GM10248 (cell line): ENCODE measurements around the gene TP53.

ENCODE experiments used
- CTCF ChIA-PET: fragments of 300-600 bp; sonication (Branson Sonifier 250); formaldehyde crosslinking; extraction: SDS; loops from one replicate; lab custom pipeline; 2021; ENCODE audit warnings: antibody characterized with exemption; lab: Yijun Ruan, JAX
- POLR2A ChIA-PET: fragments of 350-650 bp; sonication (Branson Sonifier 250); formaldehyde crosslinking; extraction: SDS; loops from one replicate; lab custom pipeline; 2020; ENCODE audit warnings: antibody characterized with exemption; lab: Yijun Ruan, JAX
- DNase-seq: peaks from one replicate; pipeline ENCODE4 v3.0.0; 2012; ENCODE audit errors: extremely low spot score
- TF ChIP-seq, protein P1 (sequence below): IDR thresholded peaks from 2 replicates; pipeline ENCODE4 v1.5.1; 2012; ENCODE audit warnings: mild to moderate bottlenecking, low read depth; ENCODE audit errors: extremely low read depth, missing control alignments, control extremely low read depth

The TP53 gene

DNA sequence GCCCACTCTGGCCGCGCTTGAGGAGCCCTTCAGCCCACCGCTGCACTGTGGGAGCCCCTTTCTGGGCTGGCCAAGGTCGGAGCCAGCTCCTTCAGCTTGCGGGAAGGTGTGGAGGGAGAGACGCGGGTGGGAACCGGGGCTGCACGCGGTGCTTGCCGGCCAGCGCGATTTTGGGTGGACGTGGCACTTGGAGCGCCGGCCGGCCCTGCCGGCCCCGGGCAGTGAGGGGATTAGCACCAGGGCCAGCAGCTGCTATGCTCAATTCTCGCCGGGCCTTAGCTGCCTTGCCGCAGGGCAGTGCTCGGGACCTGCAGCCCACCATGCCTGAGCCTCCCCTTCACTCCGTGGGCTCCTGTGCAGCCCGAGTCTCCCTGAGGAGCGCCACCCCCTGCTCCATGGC lies 46.5 kb downstream of the TP53 start:
- ChIA-PET POLR2A (interaction anchor here (0.8 kb wide), 1 partner anchor 11 kb away, joined by 3 read pairs; no protein-coding TSS in a partner anchor), CTCF (interaction anchor here (1.4 to 4.5 kb wide), 4 partner anchors 8 to 46 kb away, joined by 4 to 37 read pairs (median 6); partner anchors contain the start of genes SHBG and TP53)
- TF ChIP-seq, protein P1, sequence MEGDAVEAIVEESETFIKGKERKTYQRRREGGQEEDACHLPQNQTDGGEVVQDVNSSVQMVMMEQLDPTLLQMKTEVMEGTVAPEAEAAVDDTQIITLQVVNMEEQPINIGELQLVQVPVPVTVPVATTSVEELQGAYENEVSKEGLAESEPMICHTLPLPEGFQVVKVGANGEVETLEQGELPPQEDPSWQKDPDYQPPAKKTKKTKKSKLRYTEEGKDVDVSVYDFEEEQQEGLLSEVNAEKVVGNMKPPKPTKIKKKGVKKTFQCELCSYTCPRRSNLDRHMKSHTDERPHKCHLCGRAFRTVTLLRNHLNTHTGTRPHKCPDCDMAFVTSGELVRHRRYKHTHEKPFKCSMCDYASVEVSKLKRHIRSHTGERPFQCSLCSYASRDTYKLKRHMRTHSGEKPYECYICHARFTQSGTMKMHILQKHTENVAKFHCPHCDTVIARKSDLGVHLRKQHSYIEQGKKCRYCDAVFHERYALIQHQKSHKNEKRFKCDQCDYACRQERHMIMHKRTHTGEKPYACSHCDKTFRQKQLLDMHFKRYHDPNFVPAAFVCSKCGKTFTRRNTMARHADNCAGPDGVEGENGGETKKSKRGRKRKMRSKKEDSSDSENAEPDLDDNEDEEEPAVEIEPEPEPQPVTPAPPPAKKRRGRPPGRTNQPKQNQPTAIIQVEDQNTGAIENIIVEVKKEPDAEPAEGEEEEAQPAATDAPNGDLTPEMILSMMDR: no peak
- DNase-seq: no peak

DNA sequence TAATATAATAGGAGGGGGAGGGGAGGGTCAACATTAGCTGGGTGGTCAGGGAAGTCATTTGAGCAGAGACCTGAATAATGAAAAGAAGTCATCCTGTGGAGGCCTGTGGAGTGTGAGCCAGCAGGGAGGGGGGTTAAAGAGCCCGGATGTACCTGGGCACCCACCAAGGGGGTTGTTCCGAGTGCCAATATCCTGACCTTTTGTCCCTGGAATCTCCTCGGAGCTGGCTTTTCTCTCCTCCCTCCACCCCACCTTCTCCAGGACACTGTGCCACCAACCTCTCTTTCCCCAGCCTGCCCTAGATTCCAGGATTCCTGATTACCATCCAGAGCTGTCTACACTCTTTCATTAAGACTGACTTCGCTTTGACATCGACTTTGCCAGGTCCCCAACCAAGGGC lies 51.1 kb downstream of the TP53 start:
- ChIA-PET CTCF (interaction anchor here (7.8 kb wide), 1 partner anchor 51 kb away, joined by 112 read pairs; the partner anchor contains the start of genes TP53 and WRAP53), POLR2A (no interaction called here)
- DNase-seq: no peak
- TF ChIP-seq, protein P1: no peak

DNA sequence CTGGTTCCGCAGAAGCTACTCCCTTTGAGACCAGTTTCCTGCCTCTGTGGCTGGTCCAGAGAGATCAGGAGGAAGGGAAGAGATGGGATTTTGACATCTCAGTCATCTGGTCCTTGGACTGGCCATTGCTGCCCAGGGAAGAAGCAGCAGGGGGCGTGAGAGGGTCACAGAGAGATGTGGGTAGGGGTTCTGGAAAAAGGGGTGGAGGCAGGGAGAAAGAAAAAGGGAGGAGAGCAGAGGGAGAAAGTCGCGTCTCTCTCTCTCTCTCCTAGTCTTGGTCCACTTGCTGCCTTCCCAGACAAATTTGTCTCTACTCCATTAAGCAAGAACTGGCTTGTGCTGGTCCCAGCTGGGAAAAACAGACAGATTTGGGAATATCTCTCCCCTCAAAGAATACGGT lies 52.9 kb downstream of the TP53 start:
- DNase-seq: no peak
- TF ChIP-seq, protein P1: peak; percentile 67
- CTCF ChIA-PET: interaction anchor here (1.1 to 9.5 kb wide), 5 partner anchors 8 to 72 kb away, joined by 3 to 112 read pairs (median 37); partner anchors contain the start of genes FXR2, TP53 and WRAP53
- POLR2A ChIA-PET: no interaction called here

DNA sequence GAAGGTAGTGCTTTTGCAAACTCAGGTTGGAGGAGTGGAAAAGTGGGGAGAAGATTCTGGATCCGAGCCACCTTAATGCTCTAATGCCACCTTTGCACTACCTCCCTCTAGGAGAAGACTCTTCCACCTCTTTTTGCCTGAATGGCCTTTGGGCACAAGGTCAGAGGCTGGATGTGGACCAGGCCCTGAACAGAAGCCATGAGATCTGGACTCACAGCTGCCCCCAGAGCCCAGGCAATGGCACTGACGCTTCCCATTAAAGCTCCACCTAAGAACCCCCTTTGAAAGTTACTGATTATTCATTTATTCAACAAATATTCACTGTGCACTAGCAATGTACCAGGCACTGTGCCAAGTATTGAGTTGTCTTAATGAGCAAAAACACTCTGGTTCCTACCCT lies 54.2 kb downstream of the TP53 start:
- ChIA-PET POLR2A (no interaction called here), CTCF (interaction anchor here (0.7 to 9.5 kb wide), 20 partner anchors 10 to 357 kb away, joined by 3 to 112 read pairs (median 4); partner anchors contain the start of genes ATP1B2, FXR2, SOX15 and TP53)
- DNase-seq: peak; percentile 4
- TF ChIP-seq, protein P1: no peak

DNA sequence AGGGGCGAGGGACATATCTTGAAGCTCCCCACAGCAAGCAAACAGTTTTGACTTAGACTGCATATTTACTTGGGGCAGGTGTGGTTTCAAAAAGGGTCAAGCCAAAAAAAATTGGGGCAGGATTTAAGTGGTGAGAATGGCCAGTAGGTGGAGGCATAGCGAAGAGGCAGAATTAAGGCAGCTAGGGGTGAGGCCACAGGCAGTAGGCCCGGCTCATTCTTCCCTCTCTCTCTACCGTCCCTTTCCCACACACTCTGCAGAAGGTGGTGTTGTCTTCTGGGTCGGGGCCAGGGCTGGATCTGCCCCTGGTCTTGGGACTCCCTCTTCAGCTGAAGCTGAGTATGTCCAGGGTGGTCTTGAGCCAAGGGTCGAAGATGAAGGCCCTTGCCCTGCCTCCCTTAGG lies 54.8 kb downstream of the TP53 start:
- TF ChIP-seq, protein P1: peak; percentile 45
- CTCF ChIA-PET: interaction anchor here (0.7 to 9.5 kb wide), 22 partner anchors 9 to 358 kb away, joined by 3 to 112 read pairs (median 4); partner anchors contain the start of genes ATP1B2, FXR2, SOX15 and TP53
- POLR2A ChIA-PET: interaction anchor here (1.5 kb wide), 1 partner anchor 55 kb away, joined by 3 read pairs; the partner anchor contains the start of gene TP53

DNA sequence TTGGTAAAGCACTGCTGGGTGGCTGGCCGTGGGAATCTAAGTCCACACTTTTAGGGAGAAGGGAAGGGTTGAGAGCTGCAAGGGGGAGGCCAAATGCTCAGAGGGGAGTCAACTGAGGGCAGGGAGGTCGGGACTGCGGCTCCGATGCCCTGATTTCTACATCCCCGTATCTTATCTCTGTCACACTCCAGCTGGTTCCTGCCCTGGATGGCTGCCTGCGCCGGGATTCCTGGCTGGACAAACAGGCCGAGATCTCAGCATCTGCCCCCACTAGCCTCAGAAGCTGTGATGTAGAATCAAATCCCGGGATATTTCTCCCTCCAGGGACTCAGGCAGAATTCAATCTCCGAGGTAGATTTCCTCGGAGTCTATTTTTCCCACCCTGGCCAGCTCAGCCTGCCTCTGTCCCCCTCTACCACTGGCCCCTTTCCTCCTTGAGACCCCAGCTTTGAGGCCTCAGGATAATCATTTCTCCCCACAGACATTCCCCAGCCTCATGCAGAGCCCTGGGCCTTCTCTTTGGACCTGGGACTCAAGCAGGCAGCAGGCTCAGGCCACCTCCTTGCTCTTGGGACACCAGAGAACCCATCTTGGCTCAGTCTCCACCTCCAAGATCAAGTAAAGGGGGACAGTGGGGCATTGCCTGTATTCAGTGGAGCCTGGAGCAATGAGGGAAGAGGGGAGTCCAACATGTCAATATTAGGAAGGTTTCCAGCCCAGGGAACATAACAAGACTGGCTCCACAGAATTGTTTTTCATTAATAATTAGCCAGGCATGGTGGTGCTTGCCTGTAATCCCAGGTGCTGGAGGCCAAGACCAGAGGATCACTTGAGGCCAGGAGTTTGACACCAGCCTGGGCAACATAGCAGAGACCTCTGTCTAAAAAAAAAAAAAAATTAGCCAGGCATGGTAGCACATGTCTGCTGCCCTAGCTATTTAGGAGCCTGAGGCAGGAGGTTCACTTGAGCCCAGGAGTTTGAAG lies 55.6 kb downstream of the TP53 start:
- ChIA-PET CTCF (interaction anchor here (1.0 to 9.5 kb wide), 17 partner anchors 8 to 201 kb away, joined by 3 to 112 read pairs (median 5); partner anchors contain the start of genes ATP1B2, FXR2, SOX15 and TP53), POLR2A (interaction anchor here (1.0 to 1.5 kb wide), 2 partner anchors 19 to 56 kb away, joined by 3 to 11 read pairs; partner anchors contain the start of genes ATP1B2 and TP53)
- TF ChIP-seq, protein P1: no peak
- peak; percentile 5 for DNase-seq

More for the DNA sequence above, 54.8 kb downstream of the TP53 start:
- DNase-seq: peak; percentile 71
